GM12892 (cell line): ENCODE measurements around the gene CRYBG2.
A peak's percentile ranks its signal among the peaks of the same experiment; 100 is the strongest.
"Not testable (repeated sequence)": the region's sequence is repeated elsewhere in the genome, so short reads cannot be mapped to it uniquely, and the experiment has no call there.

Source experiments
- DNase-seq: peaks from one replicate; pipeline ENCODE4 v3.0.0; 2011; ENCODE audit not compliant: insufficient read length
- FAIRE-seq: peaks from 2 replicates; lab custom pipeline; 2011; peaks lifted over from hg19 to GRCh38; lab: Jason Lieb, UNC
- POLR2A ChIP-seq: IDR thresholded peaks from 2 replicates; pipeline ENCODE4 v1.6.1; 2011; ENCODE audit warnings: low read depth, low read length, control low read depth
- POLR2AphosphoS5 ChIP-seq: IDR thresholded peaks from 2 replicates; pipeline ENCODE4 v1.6.1; 2011; ENCODE audit warnings: low read depth, low read length, control low read depth
- TAF1 ChIP-seq: IDR thresholded peaks from 2 replicates; pipeline ENCODE4 v1.6.1; 2011; ENCODE audit warnings: low read depth, mild to moderate bottlenecking, control low read depth, low read length, borderline replicate concordance

CRYBG2 gene

DNA sequence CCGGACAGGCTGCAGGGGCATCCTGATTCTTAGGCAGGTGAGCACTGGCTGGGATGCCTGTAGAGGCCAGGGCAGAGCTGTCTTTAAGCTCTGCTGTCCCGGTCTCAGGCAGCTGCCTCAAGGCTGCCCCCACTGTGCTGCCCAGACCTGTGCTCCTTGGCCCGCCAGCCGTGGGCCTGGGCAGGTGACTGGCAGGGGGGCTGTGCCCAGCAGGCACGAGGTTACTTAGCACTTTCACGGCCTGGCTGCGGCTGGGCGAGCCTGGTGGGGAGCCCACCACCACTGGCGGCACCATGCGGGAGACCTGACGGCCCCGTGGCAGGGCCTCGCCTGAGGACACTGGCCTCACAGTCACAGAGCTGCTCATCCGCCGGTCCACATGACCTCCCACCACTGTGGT, 8.2 kb downstream of the CRYBG2 start:
- FAIRE-seq = no peak
- DNase-seq = no peak
- TF ChIP-seq POLR2A = no peak
- TF ChIP-seq POLR2AphosphoS5 = no peak
- TF ChIP-seq TAF1 = no peak

DNA sequence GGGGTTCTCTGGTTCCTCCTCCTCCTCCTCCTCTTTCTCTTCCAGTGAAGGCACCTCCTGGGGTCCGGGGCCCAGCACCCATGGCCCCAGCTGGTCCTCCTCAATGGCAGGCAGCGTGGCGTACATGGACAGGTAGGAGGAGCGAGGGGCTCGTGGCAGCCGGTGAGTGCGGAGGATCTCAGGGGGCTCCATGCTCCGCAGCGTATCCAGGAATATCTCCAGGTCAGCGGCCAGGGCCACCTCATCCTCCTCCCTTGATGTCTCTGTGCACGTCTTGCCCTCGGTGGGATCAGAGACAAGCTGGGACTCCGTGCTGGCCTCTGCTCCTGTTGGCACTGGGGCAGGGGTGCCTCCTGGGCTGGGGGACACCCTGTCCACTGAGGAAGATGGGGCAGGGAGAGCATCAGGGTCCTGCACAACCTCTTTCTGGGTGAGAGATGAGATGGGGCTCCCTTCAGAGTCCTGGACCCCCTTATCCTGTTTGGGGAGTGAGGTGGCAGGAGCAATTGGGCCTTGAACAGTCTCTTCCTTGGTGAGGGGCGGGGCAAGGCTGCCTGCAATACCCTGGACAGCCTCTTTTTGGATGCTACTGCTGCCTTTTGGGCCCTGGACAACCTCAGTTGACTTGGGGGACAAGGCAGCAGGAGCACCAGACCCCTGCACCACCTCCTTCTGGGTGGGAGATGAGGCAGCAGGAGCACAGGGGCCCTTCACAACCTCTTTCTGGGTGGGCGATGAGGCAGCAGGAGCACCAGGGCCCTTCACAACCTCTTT, 9.6 kb downstream of the CRYBG2 start:
- no peak for DNase-seq
- no peak for FAIRE-seq
- TF ChIP-seq TAF1 (no peak), POLR2A (no peak), POLR2AphosphoS5 (no peak)

DNA sequence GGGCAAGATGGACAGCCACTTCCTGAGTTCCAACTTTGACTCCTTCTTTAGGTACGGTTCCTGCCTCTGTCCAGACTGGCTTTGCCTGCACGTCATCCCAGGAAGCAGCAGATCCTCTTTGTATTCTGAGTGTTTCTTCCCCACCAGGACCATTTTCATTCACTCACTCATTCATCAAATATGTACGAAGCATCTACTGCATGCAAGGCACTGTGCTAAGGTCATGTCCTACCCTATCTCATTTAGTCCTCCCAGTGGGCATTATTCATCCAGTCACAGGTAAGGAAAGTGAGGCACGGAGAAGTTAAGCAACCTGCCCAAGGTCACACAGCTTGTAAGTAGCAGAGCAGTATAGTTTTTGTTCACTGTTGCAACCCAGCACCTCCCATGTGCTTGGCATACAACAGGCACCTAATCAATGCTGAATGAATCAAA, 13.9 kb downstream of the CRYBG2 start:
- TF ChIP-seq TAF1 (no peak), POLR2A (no peak), POLR2AphosphoS5 (no peak)
- DNase-seq (no peak), FAIRE-seq (no peak)

DNA sequence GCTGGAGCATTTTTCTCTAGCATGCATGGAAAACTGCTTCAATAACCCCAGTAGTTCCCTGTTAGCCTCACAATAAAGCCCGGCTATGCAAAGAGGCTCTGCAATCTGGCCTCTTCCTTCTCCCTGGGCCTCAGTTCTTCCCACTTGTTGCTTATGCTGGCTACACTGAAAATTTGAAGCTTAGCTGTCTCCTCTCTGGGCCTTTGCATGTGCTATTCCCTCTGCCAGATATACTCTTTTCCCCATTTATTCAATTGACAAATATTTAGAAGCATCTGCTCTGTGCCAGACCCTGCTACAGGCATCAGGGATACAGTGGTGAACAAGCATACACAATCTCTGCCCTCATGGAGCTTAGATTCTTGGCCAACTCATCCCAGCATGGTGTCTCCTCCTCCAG, 15.3 kb downstream of the CRYBG2 start:
- DNase-seq (no peak), FAIRE-seq (no peak)
- no peak for TF ChIP-seq POLR2AphosphoS5

DNA sequence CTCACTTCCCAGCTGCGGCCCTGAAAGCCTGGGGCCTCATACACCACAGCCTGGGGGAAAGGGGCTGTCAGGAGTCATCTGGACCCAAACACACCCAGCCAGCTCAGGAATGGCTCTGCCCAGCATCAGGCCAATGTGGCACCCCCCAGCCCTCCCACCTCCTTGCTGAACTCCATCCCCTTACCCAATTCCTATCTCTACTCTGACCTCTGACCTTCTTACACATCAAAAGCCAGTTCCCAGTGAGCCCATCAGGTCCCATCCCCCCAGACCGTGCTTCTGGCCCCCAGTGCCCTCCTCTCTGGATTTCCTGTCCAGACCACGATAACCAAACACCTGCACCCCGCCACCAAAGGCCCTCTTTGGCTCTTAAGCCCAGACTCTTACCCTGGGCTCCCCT, 16.3 kb downstream of the CRYBG2 start:
- FAIRE-seq = no peak

DNA sequence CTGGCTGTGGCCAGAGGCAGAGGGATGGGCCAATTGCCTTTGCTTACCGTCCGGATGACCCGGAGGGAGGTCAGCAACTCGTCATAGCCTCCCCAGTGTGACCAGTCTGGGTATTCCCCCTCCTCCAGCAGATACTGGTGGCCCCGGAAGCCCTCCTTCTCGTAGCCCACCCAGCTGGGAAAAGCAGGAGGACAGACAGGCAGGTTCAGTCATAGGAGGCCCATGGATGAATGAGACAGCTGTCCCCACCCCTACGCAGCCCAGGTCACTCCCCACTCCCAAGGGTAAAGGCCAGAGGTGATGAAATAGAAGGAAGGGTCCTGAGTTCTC, 16.8 kb downstream of the CRYBG2 start:
- FAIRE-seq (no peak), DNase-seq (no peak)
- TF ChIP-seq POLR2AphosphoS5 (no peak), POLR2A (no peak), TAF1 (no peak)

More for the DNA sequence above, 16.3 kb downstream of the CRYBG2 start:
- no peak for DNase-seq
- TF ChIP-seq TAF1 (no peak), POLR2A (no peak), POLR2AphosphoS5 (no peak)

DNA sequence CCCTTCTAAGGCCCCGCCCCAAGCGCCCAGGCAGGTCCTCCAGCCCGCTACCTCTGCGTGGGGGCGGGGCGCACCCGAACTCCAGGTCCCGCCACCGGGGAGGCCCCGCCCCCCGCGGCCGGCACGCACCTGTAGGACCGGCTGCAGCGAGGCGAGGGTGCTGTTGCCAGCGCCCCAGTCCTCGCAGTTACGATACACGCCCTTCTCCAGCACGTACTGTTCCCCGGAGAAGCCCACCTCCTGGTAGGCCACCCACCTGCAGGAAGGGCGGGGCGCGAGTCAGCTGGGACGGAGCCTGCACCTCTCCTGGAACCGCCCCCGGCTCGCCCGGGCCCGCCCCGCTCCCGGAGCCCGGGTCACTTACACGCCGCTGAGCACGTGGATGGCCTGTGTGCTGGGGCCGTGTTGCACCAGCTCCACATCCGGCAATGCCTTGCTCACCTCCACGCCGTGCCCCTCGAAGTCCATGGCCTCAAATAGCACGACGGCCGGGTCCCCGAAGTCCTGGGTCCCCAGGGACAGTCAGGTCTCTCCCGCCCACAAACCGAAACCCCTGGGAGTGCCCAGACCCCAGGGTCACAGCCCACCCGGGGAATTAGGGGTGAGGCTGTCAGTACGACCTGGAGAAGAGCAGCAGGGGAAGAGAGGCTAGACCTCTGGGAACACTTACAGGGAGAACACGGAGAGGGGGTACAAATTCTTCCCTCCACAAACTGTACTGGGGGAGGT, 17.3 kb downstream of the CRYBG2 start:
- DNase-seq = peak; percentile 89
- TF ChIP-seq POLR2A (no peak), TAF1 (no peak), POLR2AphosphoS5 (no peak)

DNA sequence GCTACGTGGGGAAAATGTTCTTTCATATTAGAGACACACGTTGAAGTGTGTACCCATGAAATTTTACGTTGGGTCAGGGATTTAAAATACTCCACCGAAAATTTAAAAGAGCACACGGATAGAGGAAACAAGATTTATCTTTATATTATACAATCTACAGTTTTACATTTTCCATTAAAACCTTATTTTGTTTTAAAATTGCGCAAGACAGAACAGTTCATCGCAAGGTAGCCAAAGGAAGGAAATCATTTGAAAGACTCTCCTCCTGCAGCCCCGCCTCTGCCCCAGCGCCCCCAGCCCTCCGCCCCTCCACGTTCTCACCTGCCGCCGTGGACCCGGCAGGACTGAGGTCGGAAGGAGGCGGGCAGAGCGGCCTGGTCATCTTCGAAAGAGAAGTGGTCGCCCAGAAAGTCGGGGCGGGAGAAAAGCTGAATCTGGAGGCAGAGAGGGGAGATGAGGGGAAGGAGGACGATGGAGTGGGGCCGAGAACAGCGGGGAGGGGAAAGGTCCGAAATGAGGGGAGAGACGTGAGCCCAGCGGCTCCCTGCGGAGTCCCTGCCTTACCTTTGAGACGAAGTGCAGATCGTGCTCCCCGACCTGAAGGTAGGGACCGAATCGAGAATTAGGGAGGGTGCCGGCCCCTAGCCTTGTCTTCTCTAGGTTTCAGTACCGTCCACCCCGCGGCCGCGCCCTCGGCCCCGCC, 18.0 kb downstream of the CRYBG2 start:
- DNase-seq (no peak), FAIRE-seq (peak; percentile 66)
- TF ChIP-seq TAF1 (no peak), POLR2AphosphoS5 (no peak), POLR2A (no peak)

More for the DNA sequence above, 17.3 kb downstream of the CRYBG2 start:
- FAIRE-seq = peak; percentile 54

DNA sequence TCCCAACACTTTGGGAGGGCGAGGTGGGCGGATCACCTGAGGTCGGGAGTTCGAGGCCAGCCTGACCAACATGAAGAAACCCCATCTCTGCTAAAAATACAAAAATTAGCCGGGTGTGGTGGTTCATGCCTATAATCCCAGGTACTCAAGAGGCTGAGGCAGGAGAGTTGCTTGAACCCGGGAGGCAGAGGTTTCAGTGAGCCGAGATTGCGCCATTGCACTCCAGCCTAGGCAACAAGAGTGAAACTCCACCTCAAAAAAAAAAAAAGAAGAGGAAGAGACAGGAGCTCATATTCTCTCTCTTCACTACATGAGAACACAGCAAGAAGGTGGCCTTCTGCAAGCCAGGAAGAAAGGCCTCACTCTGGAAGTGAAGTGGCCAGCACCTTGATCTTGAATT, 20.6 kb downstream of the CRYBG2 start:
- not testable (repeated sequence) for DNase-seq, FAIRE-seq

DNA sequence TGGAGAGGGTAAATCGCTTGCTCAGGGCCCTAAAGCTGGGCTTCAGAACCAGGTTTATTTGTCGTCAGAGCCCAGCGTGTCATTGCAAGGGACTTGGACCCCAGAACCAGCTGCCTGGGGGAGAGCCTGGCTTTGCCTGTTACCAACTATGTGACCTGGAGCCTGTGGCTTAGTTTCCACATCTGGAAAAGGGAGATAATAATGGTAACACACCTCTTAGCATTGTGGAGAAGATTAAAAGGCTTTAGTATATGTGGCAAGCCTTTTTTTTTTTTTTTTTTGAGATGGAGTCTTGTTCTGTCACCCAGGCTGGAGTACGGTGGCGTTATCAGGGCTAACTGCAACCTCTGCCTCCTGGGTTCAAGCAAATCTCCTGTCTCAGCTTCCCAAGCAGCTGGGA, 23.7 kb downstream of the CRYBG2 start:
- TF ChIP-seq POLR2AphosphoS5 = no peak
- FAIRE-seq = no peak
- no peak for DNase-seq

DNA sequence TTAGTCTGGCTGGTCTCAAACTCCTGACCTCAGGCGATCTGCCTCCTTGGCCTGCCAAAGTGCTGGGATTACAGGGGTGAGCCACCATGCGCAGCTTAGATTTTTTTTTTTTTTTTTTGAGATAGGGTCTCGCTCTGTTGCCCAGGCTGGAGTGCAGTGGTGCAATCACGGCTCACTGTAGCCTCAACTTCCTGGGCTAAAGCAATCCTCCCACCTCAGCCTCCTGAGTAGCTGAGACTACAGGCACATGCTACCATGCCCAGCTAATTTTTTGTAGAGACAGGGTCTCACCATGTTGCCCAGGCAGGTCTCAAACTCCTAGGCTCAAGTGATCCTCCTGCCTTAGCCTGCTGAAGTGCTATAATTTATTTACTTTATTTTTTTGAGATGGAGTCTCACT, 24.6 kb downstream of the CRYBG2 start:
- DNase-seq, FAIRE-seq: not testable (repeated sequence)

DNA sequence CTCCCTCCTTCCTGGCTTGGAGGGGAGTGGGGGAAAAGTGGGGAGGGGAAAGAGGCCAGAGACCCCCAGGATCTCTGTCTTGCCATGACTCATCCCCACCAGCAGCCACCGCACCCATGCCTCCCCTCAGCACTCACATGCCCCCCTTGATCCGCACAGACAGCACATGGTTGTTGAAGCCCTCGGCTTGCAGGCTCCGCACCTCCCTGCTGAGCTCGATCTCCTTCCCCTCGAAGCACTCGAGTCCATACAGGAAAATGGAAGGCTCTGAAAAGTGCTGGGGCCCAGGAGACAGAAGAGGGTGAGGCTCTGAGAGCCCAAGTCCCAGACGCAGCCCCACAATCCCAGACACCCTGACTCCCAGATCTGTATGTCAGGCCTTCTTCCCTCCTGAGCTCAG, 25.3 kb downstream of the CRYBG2 start:
- DNase-seq (no peak), FAIRE-seq (no peak)
- TF ChIP-seq POLR2A (no peak), POLR2AphosphoS5 (no peak), TAF1 (no peak)
